Measurements from ENCODE around the gene ARHGEF10L.

The ARHGEF10L gene

DNA sequence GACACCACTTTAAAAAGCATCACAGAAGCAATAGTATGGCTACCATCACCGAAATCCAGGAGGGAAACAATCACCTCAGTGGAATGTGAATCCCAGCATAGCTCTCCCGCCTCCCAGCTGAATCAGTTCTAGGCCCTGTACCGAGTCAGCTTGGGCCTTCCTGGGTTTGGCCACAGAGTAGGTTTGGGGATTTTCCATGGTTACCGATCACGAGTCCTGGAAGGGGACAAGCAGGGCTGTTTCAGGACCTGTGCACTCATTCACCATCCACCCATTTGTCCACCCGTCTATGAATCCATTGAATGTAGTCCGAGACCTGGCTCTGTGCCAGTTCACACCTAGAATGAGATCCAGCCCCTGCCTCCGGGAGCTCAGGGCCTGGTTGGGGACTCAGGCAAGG lies 94.2 kb downstream of the ARHGEF10L start:
- TF ChIP-seq, protein P1, sequence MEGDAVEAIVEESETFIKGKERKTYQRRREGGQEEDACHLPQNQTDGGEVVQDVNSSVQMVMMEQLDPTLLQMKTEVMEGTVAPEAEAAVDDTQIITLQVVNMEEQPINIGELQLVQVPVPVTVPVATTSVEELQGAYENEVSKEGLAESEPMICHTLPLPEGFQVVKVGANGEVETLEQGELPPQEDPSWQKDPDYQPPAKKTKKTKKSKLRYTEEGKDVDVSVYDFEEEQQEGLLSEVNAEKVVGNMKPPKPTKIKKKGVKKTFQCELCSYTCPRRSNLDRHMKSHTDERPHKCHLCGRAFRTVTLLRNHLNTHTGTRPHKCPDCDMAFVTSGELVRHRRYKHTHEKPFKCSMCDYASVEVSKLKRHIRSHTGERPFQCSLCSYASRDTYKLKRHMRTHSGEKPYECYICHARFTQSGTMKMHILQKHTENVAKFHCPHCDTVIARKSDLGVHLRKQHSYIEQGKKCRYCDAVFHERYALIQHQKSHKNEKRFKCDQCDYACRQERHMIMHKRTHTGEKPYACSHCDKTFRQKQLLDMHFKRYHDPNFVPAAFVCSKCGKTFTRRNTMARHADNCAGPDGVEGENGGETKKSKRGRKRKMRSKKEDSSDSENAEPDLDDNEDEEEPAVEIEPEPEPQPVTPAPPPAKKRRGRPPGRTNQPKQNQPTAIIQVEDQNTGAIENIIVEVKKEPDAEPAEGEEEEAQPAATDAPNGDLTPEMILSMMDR (IDR thresholded peaks at IDR 0.05; ENCODE audit: insufficient read depth, low read depth, low read length, missing control alignments) = no peak
- no peak overlapping the region for H3K4me3 ChIP-seq (ENCODE audit: low read depth, low read length)
- DNase-seq (ENCODE audit: low read depth) = no peak

DNA sequence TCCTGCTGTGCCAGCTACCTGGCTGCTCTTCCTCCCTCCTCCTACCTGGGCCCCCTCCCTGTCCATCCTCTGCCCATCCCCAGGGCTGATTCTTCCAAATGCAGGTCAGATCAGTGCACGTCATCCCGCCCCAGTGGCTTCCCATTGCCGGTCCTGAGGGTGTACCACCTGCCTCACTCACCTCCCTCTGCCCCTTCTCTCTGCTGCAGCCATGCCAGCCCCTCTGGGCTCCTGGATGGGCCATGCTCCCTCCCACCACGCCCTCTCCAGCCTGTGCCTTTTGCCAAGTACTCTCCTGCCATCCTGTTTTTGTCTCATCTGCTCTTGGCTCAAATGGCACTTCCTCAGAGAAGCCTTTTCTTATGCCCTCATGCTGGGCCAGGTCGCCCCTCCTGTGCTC lies 95.8 kb downstream of the ARHGEF10L start:
- TF ChIP-seq, protein P1 (IDR thresholded peaks at IDR 0.05; ENCODE audit: insufficient read depth, low read depth, low read length, missing control alignments) = no peak
- H3K4me3 ChIP-seq (ENCODE audit: low read depth, low read length) = no peak overlapping the region
- DNase-seq (ENCODE audit: low read depth) = no peak

DNA sequence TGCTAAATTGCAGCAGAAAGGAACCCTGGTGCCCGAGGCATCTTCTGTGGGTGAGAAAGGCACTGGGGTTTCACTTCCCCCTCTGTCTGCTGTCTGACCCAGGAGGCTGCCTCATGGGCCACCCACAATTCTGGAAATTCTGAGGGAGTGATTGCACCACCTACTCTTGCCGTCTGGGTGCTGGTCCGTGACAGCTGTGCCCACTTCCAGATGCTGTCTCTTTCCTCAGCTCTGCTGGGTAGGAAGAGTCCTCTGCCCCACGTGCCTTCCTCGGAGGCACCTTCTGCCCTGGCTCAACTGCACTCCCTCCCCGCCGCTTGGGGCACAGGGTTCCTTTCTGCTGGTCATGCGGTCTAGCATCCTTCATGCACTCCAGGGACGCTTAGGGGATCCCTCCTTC lies 96.3 kb downstream of the ARHGEF10L start:
- TF ChIP-seq, protein P1 (IDR thresholded peaks at IDR 0.05; ENCODE audit: insufficient read depth, low read depth, low read length, missing control alignments) = no peak
- DNase-seq (ENCODE audit: low read depth) = peak; percentile 9
- H3K4me3 ChIP-seq (ENCODE audit: low read depth, low read length) = no peak overlapping the region

- no peak overlapping the region for H3K4me3 ChIP-seq (ENCODE audit: low read depth, low read length)
- DNase-seq (ENCODE audit: low read depth) = no peak
- TF ChIP-seq, protein P1 (IDR thresholded peaks at IDR 0.05; ENCODE audit: insufficient read depth, low read depth, low read length, missing control alignments) = no peak
Observed at GRCh38 chr1:17636612-17637011, 97.1 kb downstream of the ARHGEF10L start.

DNA sequence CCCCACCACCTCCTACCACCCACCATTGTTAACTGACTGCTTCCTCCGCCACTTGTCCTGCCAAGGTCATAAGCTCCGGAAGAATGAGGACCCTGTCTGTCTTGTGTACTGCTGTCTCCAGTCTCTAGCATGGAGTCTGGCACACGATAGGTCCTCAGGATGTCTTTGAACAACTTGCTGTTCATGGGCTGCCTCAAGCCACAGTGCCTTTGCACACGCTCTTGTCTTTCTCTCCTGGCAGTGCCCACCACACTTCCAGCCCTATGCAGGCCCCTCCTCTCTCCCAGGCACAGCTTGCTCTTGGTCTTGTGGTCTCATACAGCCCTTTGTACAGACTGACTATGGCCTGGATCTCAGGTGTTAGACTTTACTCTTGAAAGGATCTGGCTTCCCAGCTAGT lies 97.6 kb downstream of the ARHGEF10L start:
- DNase-seq (ENCODE audit: low read depth) = no peak
- TF ChIP-seq, protein P1 (IDR thresholded peaks at IDR 0.05; ENCODE audit: insufficient read depth, low read depth, low read length, missing control alignments) = no peak
- H3K4me3 ChIP-seq (ENCODE audit: low read depth, low read length) = no peak overlapping the region

DNA sequence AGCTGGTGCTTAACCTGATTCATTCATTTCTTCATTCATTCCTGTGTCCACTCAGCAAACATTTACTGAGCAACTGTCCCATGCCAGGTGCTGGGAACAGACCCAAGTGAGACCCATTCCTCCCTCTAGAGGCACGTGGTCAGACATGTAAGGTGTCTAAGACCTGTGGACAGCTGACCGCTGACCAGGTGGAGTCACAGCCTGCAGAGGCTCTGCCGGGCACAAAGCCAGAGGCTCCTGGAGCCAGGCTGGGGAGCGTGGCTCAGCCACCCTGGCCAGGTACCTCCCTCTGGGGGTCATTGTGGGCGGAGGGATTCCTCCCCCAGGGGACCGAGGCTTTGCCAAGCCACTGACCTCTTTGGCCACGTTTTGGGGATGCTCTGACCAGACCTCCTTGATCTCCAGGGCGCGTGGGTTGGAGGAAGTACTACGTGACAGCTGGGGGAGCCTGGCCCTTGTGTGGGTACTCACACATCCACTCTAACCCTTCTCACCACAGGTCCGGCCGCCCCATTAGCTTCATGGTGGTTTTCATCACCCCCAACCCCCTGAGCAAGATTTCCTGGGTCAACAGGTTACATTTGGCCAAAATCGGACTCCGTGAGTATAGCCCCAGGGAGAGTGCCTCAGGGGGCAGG lies 100.3 kb downstream of the ARHGEF10L start:
- TF ChIP-seq, protein P1 (IDR thresholded peaks at IDR 0.05; ENCODE audit: insufficient read depth, low read depth, low read length, missing control alignments) = no peak
- no peak for DNase-seq (ENCODE audit: low read depth)
- no peak overlapping the region for H3K4me3 ChIP-seq (ENCODE audit: low read depth, low read length)

GRCh38 chr1:17640393-17640792 lies 100.9 kb downstream of the ARHGEF10L start:
- TF ChIP-seq, protein P1 (IDR thresholded peaks at IDR 0.05; ENCODE audit: insufficient read depth, low read depth, low read length, missing control alignments) = no peak
- no peak overlapping the region for H3K4me3 ChIP-seq (ENCODE audit: low read depth, low read length)
- DNase-seq (ENCODE audit: low read depth) = no peak
